DND-41 (cell line): ENCODE results near the gene KCNIP4.

ENCODE experiments used
- ATAC-seq: fragments of 200-7000 bp; cut with Tn5 transposase; 3 replicates; pipeline ENCODE4 v1.9.1; 2021; ENCODE audit warnings: low read depth; ENCODE audit not compliant: insufficient read depth
- DNase-seq: peaks from one replicate; pipeline ENCODE4 v3.0.0-alpha.2; 2020
- H2AFZ ChIP-seq: 2 replicates; pipeline ENCODE4 v1.6.0; 2012; ENCODE audit warnings: low read depth, low read length
- H3K27ac ChIP-seq: 2 replicates; pipeline ENCODE4 v1.5.1; 2012; ENCODE audit warnings: low read length, inconsistent platforms
- H3K27me3 ChIP-seq: fragments of 200-600 bp; sonication (generic); 2 replicates; pipeline ENCODE4 v1.6.0; 2012; ENCODE audit warnings: low read length, mild to moderate bottlenecking, inconsistent platforms; ENCODE audit not compliant: insufficient read depth, poor library complexity
- H3K36me3 ChIP-seq: 2 replicates; pipeline ENCODE4 v1.5.1; 2012; ENCODE audit warnings: low read length, inconsistent platforms; ENCODE audit not compliant: insufficient read depth
- H3K4me1 ChIP-seq: 2 replicates; pipeline ENCODE4 v1.5.1; 2012; ENCODE audit warnings: mild to moderate bottlenecking, low read length; ENCODE audit not compliant: insufficient read depth
- H3K4me2 ChIP-seq: 2 replicates; pipeline ENCODE4 v1.6.0; 2012; ENCODE audit warnings: mild to moderate bottlenecking, moderate library complexity, low read length, inconsistent platforms; ENCODE audit not compliant: insufficient read depth
- H3K4me3 ChIP-seq, 2 experiments: fragments of 200-600 bp in 1 of 2; shearing (Covaris generic) in 1 of 2; 2 replicates each; pipeline ENCODE4 v1.5.1; 2012 to 2016; ENCODE audit warnings: inconsistent platforms in 2 of 2, low read length in 2 of 2, mild to moderate bottlenecking in 2 of 2, low read depth in 1 of 2, moderate library complexity in 1 of 2
- H3K79me2 ChIP-seq: 2 replicates; pipeline ENCODE4 v1.6.0; 2012; ENCODE audit warnings: low read length, inconsistent platforms; ENCODE audit not compliant: insufficient read depth
- H3K9ac ChIP-seq: 2 replicates; pipeline ENCODE4 v1.6.0; 2012; ENCODE audit warnings: low read depth, mild to moderate bottlenecking, inconsistent platforms, low read length, moderate library complexity
- H3K9me3 ChIP-seq: 2 replicates; pipeline ENCODE4 v1.5.1; 2012; ENCODE audit warnings: low read length, moderate library complexity, mild to moderate bottlenecking, inconsistent platforms; ENCODE audit not compliant: insufficient read depth, severe bottlenecking
- H4K20me1 ChIP-seq: 2 replicates; pipeline ENCODE4 v1.6.0; 2012; ENCODE audit warnings: low read length; ENCODE audit not compliant: insufficient read depth
- CTCF ChIP-seq: IDR thresholded peaks from 2 replicates; pipeline ENCODE4 v1.5.1; 2012; ENCODE audit warnings: borderline replicate concordance, low read length, moderate library complexity, mild to moderate bottlenecking; ENCODE audit not compliant: poor library complexity, severe bottlenecking; ENCODE audit errors: extremely low read depth
- EZH2 ChIP-seq: IDR thresholded peaks from 3 replicates; pipeline ENCODE4 v1.6.1; 2012; ENCODE audit warnings: borderline replicate concordance, low read depth, mild to moderate bottlenecking, moderate library complexity, low read length, inconsistent platforms; ENCODE audit not compliant: severe bottlenecking

The KCNIP4 gene

GRCh38 chr4:20735931-20736330 is 1212.6 kb downstream of the KCNIP4 start:
- H3K27me3 ChIP-seq: no peaks in the 10 kb centered on the region
- no peak overlapping the region for H3K27ac ChIP-seq
- H3K4me1 ChIP-seq: no peaks in the 10 kb centered on the region
- ATAC-seq (no peak), DNase-seq (no peak)
- no peaks in the 10 kb centered on the region for H3K79me2 ChIP-seq
- TF ChIP-seq CTCF: no peak
- no peak for TF ChIP-seq EZH2
- no peak overlapping the region for H3K9ac ChIP-seq
- H3K4me3 ChIP-seq: no peak overlapping the region
- peaks cover 62% of the 10 kb centered on the region for H3K36me3 ChIP-seq
- peaks cover 24% of the 10 kb centered on the region for H3K9me3 ChIP-seq
- H4K20me1 ChIP-seq: no peaks in the 10 kb centered on the region
- no peak overlapping the region for H2AFZ ChIP-seq
- no peak overlapping the region for H3K4me2 ChIP-seq

- H3K4me1 ChIP-seq: no peaks in the 10 kb centered on the region
- ATAC-seq (no peak), DNase-seq (no peak)
- H3K27ac ChIP-seq: no peak overlapping the region
- H3K4me3 ChIP-seq: no peak overlapping the region
- no peaks in the 10 kb centered on the region for H3K27me3 ChIP-seq
- no peak overlapping the region for H3K4me2 ChIP-seq
- peaks cover 89% of the 10 kb centered on the region for H3K36me3 ChIP-seq
- H2AFZ ChIP-seq: no peak overlapping the region
- H4K20me1 ChIP-seq: no peaks in the 10 kb centered on the region
- no peak overlapping the region for H3K9ac ChIP-seq
- H3K9me3 ChIP-seq: peaks cover 12% of the 10 kb centered on the region
- no peaks in the 10 kb centered on the region for H3K79me2 ChIP-seq
- no peak for TF ChIP-seq EZH2
- TF ChIP-seq CTCF: no peak
These were observed 1223.7 kb downstream of the KCNIP4 start for GRCh38 chr4:20724915-20725314.

- Histone ChIP-seq H3K79me2 (no peaks in the 10 kb centered on the region), H3K4me3 (no peak overlapping the region), H3K9ac (no peak overlapping the region), H3K9me3 (peaks cover 12% of the 10 kb centered on the region), H3K27ac (no peak overlapping the region), H3K4me1 (no peaks in the 10 kb centered on the region), H4K20me1 (no peaks in the 10 kb centered on the region), H2AFZ (no peak overlapping the region), H3K36me3 (peaks cover 76% of the 10 kb centered on the region), H3K27me3 (no peaks in the 10 kb centered on the region), H3K4me2 (no peak overlapping the region)
- ATAC-seq: no peak
- TF ChIP-seq EZH2: no peak
- TF ChIP-seq CTCF: no peak
- DNase-seq: no peak
These were observed 1225.1 kb downstream of the KCNIP4 start for GRCh38 chr4:20723463-20723862.

- Histone ChIP-seq H3K9me3 (peaks cover 12% of the 10 kb centered on the region), H3K36me3 (peaks cover 72% of the 10 kb centered on the region), H3K4me1 (no peaks in the 10 kb centered on the region), H3K9ac (no peak overlapping the region), H4K20me1 (no peaks in the 10 kb centered on the region), H3K79me2 (no peaks in the 10 kb centered on the region), H3K27me3 (no peaks in the 10 kb centered on the region), H3K4me2 (no peak overlapping the region), H3K4me3 (no peak overlapping the region), H2AFZ (no peak overlapping the region), H3K27ac (no peak overlapping the region)
- ATAC-seq (no peak), DNase-seq (no peak)
- TF ChIP-seq CTCF: no peak
- no peak for TF ChIP-seq EZH2
These were observed 1225.6 kb downstream of the KCNIP4 start for GRCh38 chr4:20723019-20723418.
